ENCODE data around the gene DENND6B.

DNA sequence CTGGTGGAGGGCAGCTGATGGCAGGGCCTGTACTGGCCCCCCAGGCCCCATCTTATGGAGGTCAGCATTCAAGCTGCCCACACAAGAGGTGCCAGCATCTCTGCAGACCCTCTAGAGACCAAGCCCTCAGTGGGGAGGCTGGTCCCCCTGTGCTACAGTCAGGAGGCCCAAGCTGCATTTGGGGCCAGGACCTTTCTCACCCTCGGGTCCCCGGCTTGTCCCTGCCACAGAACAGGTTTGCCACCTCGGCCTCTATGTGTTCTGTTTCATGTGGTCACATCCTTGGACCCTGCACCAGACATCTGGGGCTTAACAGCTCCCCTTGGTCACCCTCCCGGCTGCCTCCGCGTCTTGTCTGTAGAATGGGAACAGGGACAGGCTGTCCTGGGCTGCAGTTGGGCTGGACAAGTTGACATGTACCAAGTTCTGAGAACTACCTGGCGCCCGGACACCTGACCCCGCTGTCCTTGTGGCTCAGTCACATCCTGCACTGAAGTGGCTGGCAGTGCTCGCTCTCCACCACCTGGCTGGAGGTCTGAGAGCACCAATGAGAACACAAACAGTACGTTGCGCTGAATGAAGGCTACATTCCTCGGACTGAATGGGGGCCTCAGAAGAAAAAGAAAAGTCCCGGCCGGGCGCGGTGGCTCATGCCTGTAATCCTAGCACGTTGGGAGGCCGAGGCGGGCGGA, 16.6 kb downstream of the DENND6B start:
- TF ChIP-seq, protein P1, sequence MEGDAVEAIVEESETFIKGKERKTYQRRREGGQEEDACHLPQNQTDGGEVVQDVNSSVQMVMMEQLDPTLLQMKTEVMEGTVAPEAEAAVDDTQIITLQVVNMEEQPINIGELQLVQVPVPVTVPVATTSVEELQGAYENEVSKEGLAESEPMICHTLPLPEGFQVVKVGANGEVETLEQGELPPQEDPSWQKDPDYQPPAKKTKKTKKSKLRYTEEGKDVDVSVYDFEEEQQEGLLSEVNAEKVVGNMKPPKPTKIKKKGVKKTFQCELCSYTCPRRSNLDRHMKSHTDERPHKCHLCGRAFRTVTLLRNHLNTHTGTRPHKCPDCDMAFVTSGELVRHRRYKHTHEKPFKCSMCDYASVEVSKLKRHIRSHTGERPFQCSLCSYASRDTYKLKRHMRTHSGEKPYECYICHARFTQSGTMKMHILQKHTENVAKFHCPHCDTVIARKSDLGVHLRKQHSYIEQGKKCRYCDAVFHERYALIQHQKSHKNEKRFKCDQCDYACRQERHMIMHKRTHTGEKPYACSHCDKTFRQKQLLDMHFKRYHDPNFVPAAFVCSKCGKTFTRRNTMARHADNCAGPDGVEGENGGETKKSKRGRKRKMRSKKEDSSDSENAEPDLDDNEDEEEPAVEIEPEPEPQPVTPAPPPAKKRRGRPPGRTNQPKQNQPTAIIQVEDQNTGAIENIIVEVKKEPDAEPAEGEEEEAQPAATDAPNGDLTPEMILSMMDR (IDR thresholded peaks at IDR 0.05): peak in 4 of 6 experiments; percentile 16 to 59 (median 30)
- TF ChIP-seq POLR2A (IDR thresholded peaks at IDR 0.05): peak in 1 of 2 donors; percentile 36
